H1 (cell line): ENCODE measurements around the gene MTFR2.

Source experiments
- JUN ChIP-seq: IDR thresholded peaks from 2 replicates; pipeline ENCODE4 v1.6.1; 2011; ENCODE audit warnings: low read depth, mild to moderate bottlenecking, improper control_type of control experiment, low read length
- JUND ChIP-seq: IDR thresholded peaks from 2 replicates; pipeline ENCODE4 v1.6.1; 2011; ENCODE audit warnings: mild to moderate bottlenecking, improper control_type of control experiment, low read length
- TF ChIP-seq, protein P1 (sequence below), 3 experiments: IDR thresholded peaks; 1 replicate in 2 of 3; 2 replicates in 1 of 3; pipeline versions ENCODE4 v1.5.1 to v1.6.1; 2011; ENCODE audit warnings: low read length in 3 of 3, mild to moderate bottlenecking in 3 of 3, inconsistent platforms in 2 of 3, low read depth in 1 of 3, moderate library complexity in 1 of 3; ENCODE audit not compliant: insufficient read depth in 1 of 3; ENCODE audit errors: control extremely low read depth in 1 of 3

- TF ChIP-seq JUND (no peak), JUN (no peak)
- TF ChIP-seq, protein P1, sequence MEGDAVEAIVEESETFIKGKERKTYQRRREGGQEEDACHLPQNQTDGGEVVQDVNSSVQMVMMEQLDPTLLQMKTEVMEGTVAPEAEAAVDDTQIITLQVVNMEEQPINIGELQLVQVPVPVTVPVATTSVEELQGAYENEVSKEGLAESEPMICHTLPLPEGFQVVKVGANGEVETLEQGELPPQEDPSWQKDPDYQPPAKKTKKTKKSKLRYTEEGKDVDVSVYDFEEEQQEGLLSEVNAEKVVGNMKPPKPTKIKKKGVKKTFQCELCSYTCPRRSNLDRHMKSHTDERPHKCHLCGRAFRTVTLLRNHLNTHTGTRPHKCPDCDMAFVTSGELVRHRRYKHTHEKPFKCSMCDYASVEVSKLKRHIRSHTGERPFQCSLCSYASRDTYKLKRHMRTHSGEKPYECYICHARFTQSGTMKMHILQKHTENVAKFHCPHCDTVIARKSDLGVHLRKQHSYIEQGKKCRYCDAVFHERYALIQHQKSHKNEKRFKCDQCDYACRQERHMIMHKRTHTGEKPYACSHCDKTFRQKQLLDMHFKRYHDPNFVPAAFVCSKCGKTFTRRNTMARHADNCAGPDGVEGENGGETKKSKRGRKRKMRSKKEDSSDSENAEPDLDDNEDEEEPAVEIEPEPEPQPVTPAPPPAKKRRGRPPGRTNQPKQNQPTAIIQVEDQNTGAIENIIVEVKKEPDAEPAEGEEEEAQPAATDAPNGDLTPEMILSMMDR (IDR thresholded peaks at IDR 0.05; ENCODE audit: control extremely low read depth in 1 of 3, insufficient read depth in 1 of 3, low read depth in 1 of 3, low read length in 3 of 3), result no peak
Observed at GRCh38 chr6:136230219-136230853, 19.8 kb downstream of the MTFR2 start.
